ENCODE results near the gene MEGF6.

DNA sequence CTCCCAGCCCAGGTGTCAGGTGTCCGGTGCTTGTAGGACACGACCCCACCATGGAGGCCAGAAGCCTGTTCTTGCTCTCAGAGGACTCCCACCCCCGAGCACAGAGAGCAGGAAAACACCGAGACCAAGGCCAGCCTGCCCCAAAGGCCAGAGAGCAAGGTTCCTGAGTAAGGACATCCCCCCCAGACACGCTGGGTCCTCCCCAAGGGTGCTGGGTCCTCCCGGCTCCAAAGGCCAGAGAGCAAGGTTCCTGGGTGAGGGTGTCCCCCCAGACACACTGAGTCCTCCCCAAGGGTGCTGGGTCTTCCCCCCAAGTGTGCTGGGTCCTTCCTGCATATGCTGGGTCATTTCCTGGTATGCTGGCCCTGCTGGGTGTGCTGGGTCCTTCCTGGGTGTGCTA lies 40.0 kb downstream of the MEGF6 start:
- TF ChIP-seq, protein P1, sequence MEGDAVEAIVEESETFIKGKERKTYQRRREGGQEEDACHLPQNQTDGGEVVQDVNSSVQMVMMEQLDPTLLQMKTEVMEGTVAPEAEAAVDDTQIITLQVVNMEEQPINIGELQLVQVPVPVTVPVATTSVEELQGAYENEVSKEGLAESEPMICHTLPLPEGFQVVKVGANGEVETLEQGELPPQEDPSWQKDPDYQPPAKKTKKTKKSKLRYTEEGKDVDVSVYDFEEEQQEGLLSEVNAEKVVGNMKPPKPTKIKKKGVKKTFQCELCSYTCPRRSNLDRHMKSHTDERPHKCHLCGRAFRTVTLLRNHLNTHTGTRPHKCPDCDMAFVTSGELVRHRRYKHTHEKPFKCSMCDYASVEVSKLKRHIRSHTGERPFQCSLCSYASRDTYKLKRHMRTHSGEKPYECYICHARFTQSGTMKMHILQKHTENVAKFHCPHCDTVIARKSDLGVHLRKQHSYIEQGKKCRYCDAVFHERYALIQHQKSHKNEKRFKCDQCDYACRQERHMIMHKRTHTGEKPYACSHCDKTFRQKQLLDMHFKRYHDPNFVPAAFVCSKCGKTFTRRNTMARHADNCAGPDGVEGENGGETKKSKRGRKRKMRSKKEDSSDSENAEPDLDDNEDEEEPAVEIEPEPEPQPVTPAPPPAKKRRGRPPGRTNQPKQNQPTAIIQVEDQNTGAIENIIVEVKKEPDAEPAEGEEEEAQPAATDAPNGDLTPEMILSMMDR (IDR thresholded peaks at IDR 0.05), result no peak
- TF ChIP-seq POLR2A (IDR thresholded peaks at IDR 0.05), result no peak

Data from heart left ventricle (tissue), 13 donors.